ENCODE data around the gene ACKR4. TPM values are rescaled to one million over a fixed set of nuclear protein-coding genes. Genes with fewer than 3 reads are reported as not detected.

ACKR4 gene
- total RNA-seq: 1.5 and 2.1 TPM in 2 replicates

DNA sequence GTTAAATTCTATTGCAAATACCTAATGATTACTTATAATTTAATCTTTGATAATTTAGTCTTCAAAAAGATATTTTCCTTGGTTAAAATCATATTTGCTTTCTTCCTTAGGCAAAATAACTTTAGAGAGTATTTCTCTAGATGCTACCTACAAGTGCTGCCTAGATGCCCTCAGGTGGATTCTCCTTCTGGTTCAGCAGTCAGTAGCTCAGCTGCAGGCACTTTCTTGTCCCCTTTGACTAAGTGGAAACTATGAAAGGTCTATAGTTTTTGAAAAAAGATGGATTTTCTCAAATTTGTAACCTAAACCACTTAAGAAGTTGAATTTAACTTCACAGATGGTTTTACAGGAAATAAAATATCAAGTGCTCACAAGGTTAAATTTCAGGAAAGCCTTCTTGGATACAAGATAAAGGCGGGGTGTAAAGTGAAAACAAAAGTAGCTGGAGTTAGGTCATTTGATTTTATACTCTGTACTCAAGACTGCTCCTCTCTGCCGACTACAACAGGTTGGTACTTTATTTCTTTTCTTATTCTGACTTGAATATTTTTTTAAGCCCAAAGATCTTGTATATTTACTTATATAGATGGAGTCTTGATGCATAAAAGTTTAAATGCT, at the start of gene ACKR4:
Gene ACKR4 (plus strand): TSS at position 455 of the 618 bp plus-strand sequence. CDS start 3,128 bp downstream, outside the sequence.

Other genes starting within 250 kb of the ACKR4 start
- gene DNAJC13, start 179.8 kb upstream of the ACKR4 start, total RNA-seq: 103 and 107 TPM in 2 replicates
- 54.6 and 68.4 TPM in 2 replicates for gene ACAD11, start 62.5 kb downstream of the ACKR4 start, total RNA-seq
- gene UBA5, start 63.1 kb downstream of the ACKR4 start, total RNA-seq: 49.0 and 52.1 TPM in 2 replicates
- 29.5 and 31.5 TPM in 2 replicates for gene NPHP3, start 125.1 kb downstream of the ACKR4 start, total RNA-seq

Data from uterine smooth muscle cell (primary cell).